Measurements from ENCODE around the gene GBP2. TPM values are rescaled to one million over a fixed set of nuclear protein-coding genes. Genes with fewer than 3 reads are reported as not detected.

Gene GBP2
- total and polyA plus RNA-seq, 2 of the 4 experiments (the other 2 are of a cell fraction) = 8.2 to 17.7 TPM

DNA sequence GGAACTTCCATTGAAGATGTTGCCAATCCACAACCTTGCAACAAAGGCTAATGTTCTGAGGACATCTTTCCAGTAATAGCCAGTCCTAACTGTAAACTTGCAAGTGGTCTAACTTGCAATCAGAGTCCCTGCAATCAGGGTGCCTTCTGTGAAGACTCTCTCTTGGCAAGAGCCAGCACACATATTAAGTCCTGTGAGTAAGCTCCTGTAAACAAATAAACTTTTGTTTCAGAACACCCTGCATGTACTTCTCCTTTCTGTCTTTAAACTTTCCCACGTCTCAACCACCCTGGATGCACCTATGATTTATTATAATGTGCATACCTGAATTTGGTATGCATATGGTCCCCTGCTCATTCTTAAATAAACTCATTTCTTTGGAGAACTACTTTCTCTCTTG is 40.8 kb upstream of the GBP2 start:
- dilution Hi-C loops (cut with HindIII; ENCODE audit: low sequenced_read_pairs, unreplicated experiment) = no loop called here
- ChIA-PET POLR2A (ENCODE audit: unreplicated experiment) (no interaction called here), CTCF (no interaction called here)
- no peak overlapping the region for H2BK15ac ChIP-seq (ENCODE audit: low read depth, low read length)
- no peak overlapping the region for H4K5ac ChIP-seq (ENCODE audit: low read depth, low read length)
- H4K20me1 ChIP-seq (ENCODE audit: insufficient read depth, low read length) = no peaks in the 10 kb centered on the region
- no peaks in the 10 kb centered on the region for H3K9me1 ChIP-seq (ENCODE audit: insufficient read depth, low read length)
- H3K4me3 ChIP-seq (ENCODE audit: insufficient read depth, low read depth, low read length) = no peak overlapping the region
- no peak overlapping the region for H2AFZ ChIP-seq (replicated peaks; ENCODE audit: low read length, poor library complexity)
- H3K9me3 ChIP-seq (ENCODE audit: control insufficient read depth, insufficient read depth, low read length) = no peaks in the 10 kb centered on the region
- no peak overlapping the region for H3K4me2 ChIP-seq (ENCODE audit: low read depth, low read length)
- H2AK9ac ChIP-seq (replicated peaks; ENCODE audit: low read depth, low read length, poor library complexity) = no peak overlapping the region
- H3K79me1 ChIP-seq (ENCODE audit: low read depth in 1 of 2, low read length in 2 of 2) = no peaks in the 10 kb centered on the region
- no peak overlapping the region for H3K18ac ChIP-seq (ENCODE audit: low read depth, low read length)
- no peak overlapping the region for H2BK120ac ChIP-seq (ENCODE audit: low read depth, low read length)
- H4K91ac ChIP-seq (ENCODE audit: insufficient read depth, low read depth, low read length) = no peak overlapping the region
- H3K56ac ChIP-seq (ENCODE audit: extremely low read depth, insufficient read depth, low read length) = no peak overlapping the region
- H3K23ac ChIP-seq (ENCODE audit: low read depth, low read length) = no peak overlapping the region
- no peak for ATAC-seq (ENCODE audit: low read depth)
- no peak for DNase-seq
- intact Hi-C loops (cut with micrococcal nuclease) = no loop called here
- H2BK20ac ChIP-seq (ENCODE audit: low read depth, low read length) = no peak overlapping the region
- no CpG with 5 or more reads among the region's 1 CpG for WGBS, 2 experiments (ENCODE audit: extremely low coverage in 2 of 2, insufficient read length in 1 of 2)
- no peak overlapping the region for H3K14ac ChIP-seq (replicated peaks; ENCODE audit: low read depth, low read length)
- H3K4me1 ChIP-seq (ENCODE audit: control insufficient read depth, insufficient read depth, low read length) = no peaks in the 10 kb centered on the region
- H3K4ac ChIP-seq (ENCODE audit: low read depth, low read length) = no peak overlapping the region
- H3K36me3 ChIP-seq (ENCODE audit: control insufficient read depth, insufficient read depth, low read length) = no peaks in the 10 kb centered on the region
- H2BK5ac ChIP-seq (ENCODE audit: low read depth, low read length, poor library complexity, severe bottlenecking) = no peak overlapping the region
- no peak overlapping the region for H3K9ac ChIP-seq (ENCODE audit: low read depth, low read length)
- no peak overlapping the region for H3K27ac ChIP-seq (ENCODE audit: insufficient read depth, low read length)
- no peak overlapping the region for H2AK5ac ChIP-seq (ENCODE audit: low read depth, low read length)
- H3K27me3 ChIP-seq (ENCODE audit: control insufficient read depth, insufficient read depth, low read length) = no peaks in the 10 kb centered on the region
- H4K8ac ChIP-seq (ENCODE audit: low read depth in 2 of 2, low read length in 2 of 2) = no peak overlapping the region
- TF ChIP-seq MXI1 (IDR thresholded peaks at IDR 0.05; ENCODE audit: borderline replicate concordance, low read depth, low read length) (no peak), CHD1 (IDR thresholded peaks at IDR 0.05; ENCODE audit: low read depth, low read length) (no peak), BHLHE40 (IDR thresholded peaks at IDR 0.05; ENCODE audit: low read depth, low read length) (no peak), RAD21 (IDR thresholded peaks at IDR 0.05; ENCODE audit: low read length) (no peak), SMC3 (IDR thresholded peaks at IDR 0.05; ENCODE audit: low read depth, low read length) (no peak), ELK1 (IDR thresholded peaks at IDR 0.05; ENCODE audit: borderline replicate concordance, low read depth, low read length) (no peak), MAFK (IDR thresholded peaks at IDR 0.05; ENCODE audit: low read depth, low read length) (no peak), MAZ (IDR thresholded peaks at IDR 0.05; ENCODE audit: borderline replicate concordance, low read depth, low read length) (no peak), FOS (IDR thresholded peaks at IDR 0.05; ENCODE audit: low read depth, low read length) (no peak), CEBPB (IDR thresholded peaks at IDR 0.05; ENCODE audit: low read depth, low read length) (no peak)
- TF ChIP-seq, protein P1, sequence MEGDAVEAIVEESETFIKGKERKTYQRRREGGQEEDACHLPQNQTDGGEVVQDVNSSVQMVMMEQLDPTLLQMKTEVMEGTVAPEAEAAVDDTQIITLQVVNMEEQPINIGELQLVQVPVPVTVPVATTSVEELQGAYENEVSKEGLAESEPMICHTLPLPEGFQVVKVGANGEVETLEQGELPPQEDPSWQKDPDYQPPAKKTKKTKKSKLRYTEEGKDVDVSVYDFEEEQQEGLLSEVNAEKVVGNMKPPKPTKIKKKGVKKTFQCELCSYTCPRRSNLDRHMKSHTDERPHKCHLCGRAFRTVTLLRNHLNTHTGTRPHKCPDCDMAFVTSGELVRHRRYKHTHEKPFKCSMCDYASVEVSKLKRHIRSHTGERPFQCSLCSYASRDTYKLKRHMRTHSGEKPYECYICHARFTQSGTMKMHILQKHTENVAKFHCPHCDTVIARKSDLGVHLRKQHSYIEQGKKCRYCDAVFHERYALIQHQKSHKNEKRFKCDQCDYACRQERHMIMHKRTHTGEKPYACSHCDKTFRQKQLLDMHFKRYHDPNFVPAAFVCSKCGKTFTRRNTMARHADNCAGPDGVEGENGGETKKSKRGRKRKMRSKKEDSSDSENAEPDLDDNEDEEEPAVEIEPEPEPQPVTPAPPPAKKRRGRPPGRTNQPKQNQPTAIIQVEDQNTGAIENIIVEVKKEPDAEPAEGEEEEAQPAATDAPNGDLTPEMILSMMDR (conservative IDR thresholded peaks at IDR 0.05; ENCODE audit: low read depth, low read length) = no peak
- no TSS peak for BruUV-seq (replicated peaks)
- in situ Hi-C loops (cut with MboI; ENCODE audit: low sequenced_read_pairs) = no loop called here

Data from IMR-90 (cell line).